Adrenal gland (tissue), 12 donors: ENCODE results near the gene TEDC1. TPM values are rescaled to one million over a fixed set of nuclear protein-coding genes. Genes with fewer than 3 reads are reported as not detected.

Experiments used
- DNase-seq, 7 donors: peaks; one replicate each; pipeline ENCODE4 v3.0.0-alpha.2; 2019 to 2020
- H3K27ac ChIP-seq, 5 donors: fragments of 200-600 bp; sonication (generic) in 4 of 5; 1 replicate in 3 of 5; 2 replicates in 2 of 5; pipeline versions ENCODE4 v1.5.1 to v1.8.0; 2016 to 2020; ENCODE audit warnings: mild to moderate bottlenecking in 1 of 5
- H3K27me3 ChIP-seq: fragments of 200-600 bp; 2 replicates; pipeline ENCODE4 v1.8.0; 2021
- H3K36me3 ChIP-seq, 2 donors: fragments of 200-600 bp; replicated peaks in 1 of 2; 1 replicate in 1 of 2; 2 replicates in 1 of 2; pipeline versions ENCODE4 v1.5.1 to v1.8.0; 2018 to 2022
- H3K4me1 ChIP-seq, 2 donors: fragments of 200-600 bp; replicated peaks in 1 of 2; 1 replicate in 1 of 2; 2 replicates in 1 of 2; pipeline versions ENCODE4 v1.5.1 to v1.8.0; 2018 to 2021
- H3K4me3 ChIP-seq, 4 donors: fragments of 200-600 bp; sonication (generic) in 3 of 4; one replicate each; pipeline ENCODE4 v1.5.1; 2016 to 2018
- H3K9me3 ChIP-seq, 3 donors: fragments of 200-600 bp; sonication (generic) in 1 of 3; replicated peaks in 1 of 3; 1 replicate in 2 of 3; 2 replicates in 1 of 3; pipeline versions ENCODE4 v1.5.1 to v1.8.0; 2016 to 2021
- CTCF ChIP-seq, 6 experiments: fragments of 450-650 bp in 4 of 6; fragments of 200-600 bp in 2 of 6; sonication (generic) in 1 of 6; IDR thresholded peaks; 1 replicate in 5 of 6; 2 replicates in 1 of 6; pipeline versions ENCODE4 v1.5.1 to v1.8.0; 2016 to 2021; ENCODE audit warnings: antibody characterized with exemption in 6 of 6, mild to moderate bottlenecking in 2 of 6, moderate library complexity in 1 of 6
- POLR2A ChIP-seq, 2 donors: fragments of 450-650 bp; IDR thresholded peaks; one replicate each; pipeline ENCODE4 v1.6.1; 2017; ENCODE audit warnings: antibody characterized with exemption in 2 of 2, mild to moderate bottlenecking in 2 of 2, moderate library complexity in 1 of 2
- WGBS, 4 donors: extraction: QIAGEN DNeasy Blood & Tissue Kit in 2 of 4; methylation state at CpG; one replicate each; pipeline versions ENCODE4 v1.1.5 to v1.1.7; 2013 to 2017; 5-methylcytosine and 5-hydroxymethylcytosine counted together
- intact Hi-C, 2 donors: fragments of 100-400 bp; cut with DNase I; formaldehyde crosslinking; loops; one replicate each; pipeline versions ENCODE4 v1.14.1 to v1.15.0; 2022 to 2023
- polyA plus RNA-seq, 3 donors: library from polyadenylated mRNA; stranded (reverse); fragments of 200-250 nt in 2 of 3; fragments of 350-450 nt in 1 of 3; fragmentation: Illumina TruSeq in 1 of 3; extraction: RNeasy Lipid Tissue Mini Kit (QIAGEN cat#74804) in 1 of 3; gene quantifications; one replicate each; pipeline ENCODE4 v1.2.3, GENCODE V29; 2013 to 2014
- total RNA-seq, 9 donors: library from RNA; depleted of rRNA in 4 of 9; stranded (reverse); fragments of >200 nt in 4 of 9; fragments of 120-200 nt in 1 of 9; fragmentation: NEBNext Ultra II Directional in 1 of 9; extraction: Animal tissue kit (Norgen Biotek cat#: 25700) in 1 of 9; gene quantifications; one replicate each; pipeline versions ENCODE4 v1.1.0 to v1.2.4, GENCODE V29; 2013 to 2023
- donor health status: healthy with polysubstance abuse.
- donor health status: Bipolar disorder and iron deficiency.
- donor health status: DM: yes; HTN: yes; CAD: no.
- donor health status: DM: no; HTN: no; CAD: no.
- donor health status: DM: no; HTN: no; CAD: no.
- donor health status: DM: yes; HTN: yes; CAD: no.

Gene TEDC1
- total and polyA plus RNA-seq, 12 donors, result 0.24 to 19.1 (median 3.4) TPM

DNA sequence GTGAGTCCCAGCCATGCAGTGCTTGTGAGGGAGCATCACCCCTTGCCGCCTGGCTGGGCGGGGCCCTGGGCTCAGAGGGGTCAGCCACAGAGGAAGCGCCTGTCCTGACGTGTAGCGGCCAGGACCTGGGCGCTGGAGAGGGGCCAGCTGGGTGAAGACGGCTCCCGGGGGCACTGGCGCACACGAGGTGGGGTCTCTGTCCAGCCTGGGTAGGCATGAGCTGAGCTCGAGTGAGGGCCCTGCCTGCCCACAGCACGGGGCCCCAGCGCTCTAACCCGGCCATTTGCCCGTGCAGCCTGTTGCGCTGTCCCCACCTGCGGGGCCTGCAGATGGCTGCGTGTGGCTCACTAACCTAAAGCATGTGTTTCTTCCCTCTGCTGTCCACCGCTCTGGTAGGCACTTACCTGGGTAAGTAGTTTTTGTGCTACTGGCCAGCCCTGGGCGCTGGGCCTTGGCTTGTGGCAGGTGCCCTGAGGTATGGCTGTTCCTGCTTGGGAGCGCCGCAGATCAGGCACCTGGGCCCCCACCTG is 23.0 kb upstream of the TEDC1 start:
- intact Hi-C loops, result no loop called here
- WGBS, 4 donors, result 88 to 97% (median 89%) methylated on average over 5 to 22 of the region's 22 CpGs
- Histone ChIP-seq H3K4me3 (no peak overlapping the region), H3K36me3 (peaks cover 0 to 44% of the 10 kb centered on the region in 2 donors), H3K27me3 (no peaks in the 10 kb centered on the region), H3K27ac (peak overlapping the region in 1 of 5 donors; percentile 49), H3K9me3 (no peaks in the 10 kb centered on the region), H3K4me1 (peaks cover 0 to 28% of the 10 kb centered on the region in 2 donors)
- no peak for DNase-seq
- no peak for TF ChIP-seq CTCF (IDR thresholded peaks at IDR 0.05)
- TF ChIP-seq POLR2A (IDR thresholded peaks at IDR 0.05), result no peak

- Histone ChIP-seq H3K9me3 (no peaks in the 10 kb centered on the region), H3K36me3 (peaks cover 0 to 37% of the 10 kb centered on the region in 2 donors), H3K27ac (peak overlapping the region in 1 of 5 donors; percentile 54), H3K27me3 (no peaks in the 10 kb centered on the region), H3K4me1 (peaks cover under 1 to 35% of the 10 kb centered on the region in 2 donors), H3K4me3 (no peak overlapping the region)
- TF ChIP-seq POLR2A (IDR thresholded peaks at IDR 0.05) (no peak), CTCF (IDR thresholded peaks at IDR 0.05) (no peak)
- intact Hi-C loops, result no loop called here
- WGBS, 4 donors, result 65 to 81% (median 77%) methylated on average over 10 to 19 of the region's 19 CpGs
- no peak for DNase-seq
Observed at GRCh38 chr14:105468621-105469241, 22.3 kb upstream of the TEDC1 start.

- H3K9me3 ChIP-seq, result no peaks in the 10 kb centered on the region
- peaks cover 0 to 28% of the 10 kb centered on the region in 2 donors for H3K36me3 ChIP-seq
- H3K27me3 ChIP-seq, result no peaks in the 10 kb centered on the region
- H3K4me3 ChIP-seq, result no peak overlapping the region
- intact Hi-C loops, result no loop called here
- DNase-seq, result no peak
- H3K27ac ChIP-seq, result peak overlapping the region in 1 of 5 donors; percentile 54
- TF ChIP-seq CTCF (IDR thresholded peaks at IDR 0.05) (no peak), POLR2A (IDR thresholded peaks at IDR 0.05) (no peak)
- peaks cover 6 to 40% of the 10 kb centered on the region in 2 donors for H3K4me1 ChIP-seq
- WGBS, 4 donors, result 82 to 89% (median 85%) methylated on average over 22 to 54 of the region's 54 CpGs
Observed at GRCh38 chr14:105469456-105470349, 21.3 kb upstream of the TEDC1 start.
